Caco-2 (cell line): ENCODE results near the gene THAP4. TPM values are rescaled to one million over a fixed set of nuclear protein-coding genes. Genes with fewer than 3 reads are reported as not detected.

Experiments
- BruUV-seq: library from RNA; stranded (reverse); fragments of 400-500 nt; replicated peaks from 2 replicates; lab custom pipeline; 2021; lab: Mats Ljungman, UMichigan
- CTCF ChIA-PET: fragments of 300-600 bp; sonication (Branson Sonifier 250); formaldehyde crosslinking; loops from one replicate; lab custom pipeline; 2022; ENCODE audit warnings: antibody characterized with exemption; lab: Charles Lee
- POLR2A ChIA-PET: fragments of 300-600 bp; sonication (Branson Sonifier 250); formaldehyde crosslinking; loops from one replicate; lab custom pipeline; 2022; ENCODE audit warnings: antibody characterized with exemption; lab: Charles Lee
- DNase-seq, 2 experiments: peaks; one replicate each; pipeline versions ENCODE4 v3.0.0 to v3.0.0-alpha.2; 2020 to 2022
- H3K27me3 ChIP-seq: replicated peaks from 2 replicates; pipeline ENCODE4 v1.6.0; 2011; ENCODE audit warnings: low read length; ENCODE audit not compliant: control insufficient read depth, insufficient read depth
- H3K36me3 ChIP-seq: 2 replicates; pipeline ENCODE4 v1.5.1; 2011; ENCODE audit warnings: low read length; ENCODE audit not compliant: control insufficient read depth, insufficient read depth
- H3K4me1 ChIP-seq: fragments of 250-450 bp; sonication (Bioruptor Pico); 2 replicates; pipeline ENCODE4 v1.5.1; 2020; ENCODE audit warnings: mild to moderate bottlenecking
- H3K4me3 ChIP-seq: 2 replicates; pipeline ENCODE4 v1.5.1; 2011; ENCODE audit warnings: low read depth, mild to moderate bottlenecking, control low read depth, low read length
- H3K9me3 ChIP-seq: fragments of 250-450 bp; sonication (Bioruptor Pico); 2 replicates; pipeline ENCODE4 v1.5.1; 2020; ENCODE audit warnings: mild to moderate bottlenecking, moderate library complexity
- H3K27ac Mint-ChIP-seq: one replicate; pipeline ENCODE4 v1.8.0; 2022; ENCODE audit warnings: mixed read lengths; ENCODE audit not compliant: unreplicated experiment
- H3K27me3 Mint-ChIP-seq: one replicate; pipeline ENCODE4 v1.8.0; 2022; ENCODE audit warnings: mixed read lengths; ENCODE audit not compliant: insufficient read depth, unreplicated experiment
- H3K36me3 Mint-ChIP-seq: one replicate; pipeline ENCODE4 v1.8.0; 2022; ENCODE audit warnings: mild to moderate bottlenecking, mixed read lengths; ENCODE audit not compliant: insufficient read depth, unreplicated experiment
- H3K4me1 Mint-ChIP-seq: one replicate; pipeline ENCODE4 v1.8.0; 2022; ENCODE audit warnings: low read depth, mixed read lengths; ENCODE audit not compliant: unreplicated experiment
- H3K4me3 Mint-ChIP-seq: one replicate; pipeline ENCODE4 v1.8.0; 2022; ENCODE audit warnings: mild to moderate bottlenecking, moderate library complexity, mixed read lengths; ENCODE audit not compliant: unreplicated experiment
- H3K9me3 Mint-ChIP-seq: one replicate; pipeline ENCODE4 v1.8.0; 2022; ENCODE audit warnings: mixed read lengths; ENCODE audit not compliant: unreplicated experiment
- intact Hi-C: fragments of 100-400 bp; cut with micrococcal nuclease; formaldehyde crosslinking; loops from one replicate; pipeline ENCODE4 v1.10.0; 2022; ENCODE audit not compliant: unreplicated experiment
- total RNA-seq: library from RNA; stranded (reverse); gene quantifications from 2 replicates; pipeline ENCODE4 v1.2.3, GENCODE V29; 2022
- TF ChIP-seq, protein P1 (sequence below), 2 experiments: fragments of 200-600 bp in 1 of 2; IDR thresholded peaks; 1 replicate in 1 of 2; 2 replicates in 1 of 2; pipeline versions ENCODE4 v1.5.1 to v1.8.0; 2011 to 2022; ENCODE audit warnings: antibody characterized with exemption in 1 of 2, control low read depth in 1 of 2, inconsistent platforms in 1 of 2, low read depth in 1 of 2, low read length in 1 of 2, mild to moderate bottlenecking in 1 of 2, moderate library complexity in 1 of 2; ENCODE audit not compliant: insufficient read depth in 1 of 2, severe bottlenecking in 1 of 2, unreplicated experiment in 1 of 2

Gene THAP4
- total RNA-seq, 1 experiment from 2014 or later = 37.2 TPM

DNA sequence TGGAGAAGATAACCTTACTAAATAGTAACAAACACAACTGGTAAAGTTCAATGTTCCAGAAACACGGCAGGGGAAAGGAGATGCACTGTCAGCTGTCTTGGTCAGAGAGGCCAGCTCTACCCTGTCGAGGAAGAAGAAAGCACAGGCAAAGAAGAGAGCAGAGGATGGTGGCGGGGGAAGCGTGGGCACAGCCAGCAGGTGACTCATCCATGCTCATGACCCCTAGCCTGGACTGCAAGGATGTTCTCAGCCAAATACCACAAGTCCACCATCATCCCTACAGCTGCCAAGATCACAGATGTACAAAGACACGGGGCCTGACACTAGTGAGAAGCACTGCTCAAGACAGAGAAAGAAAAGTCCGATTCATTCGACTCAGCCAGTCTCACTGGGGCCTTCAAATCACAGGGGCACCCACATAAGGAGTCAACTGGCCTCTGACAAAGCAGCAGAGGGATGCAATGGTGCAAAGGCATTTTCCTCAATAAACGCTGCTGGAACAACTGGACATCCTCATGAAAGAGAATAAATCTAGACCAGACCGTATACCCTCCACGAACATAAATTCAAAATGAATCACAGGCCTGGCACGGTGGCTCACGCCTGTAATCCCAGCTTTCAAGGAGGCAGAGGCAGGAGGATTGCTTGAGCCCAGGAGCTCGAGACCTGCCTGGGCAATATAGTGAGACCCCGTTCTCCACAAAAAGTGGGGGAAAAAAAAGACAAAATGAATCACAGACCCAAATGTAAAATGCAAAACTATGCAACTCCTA, 44.1 kb upstream of the THAP4 start:
- Mint-ChIP-seq H3K9me3 (no peaks in the 10 kb centered on the region), H3K27me3 (no peaks in the 10 kb centered on the region), H3K36me3 (peaks cover 75% of the 10 kb centered on the region), H3K4me1 (no peaks in the 10 kb centered on the region), H3K27ac (no peak overlapping the region), H3K4me3 (no peak overlapping the region)
- TF ChIP-seq, protein P1, sequence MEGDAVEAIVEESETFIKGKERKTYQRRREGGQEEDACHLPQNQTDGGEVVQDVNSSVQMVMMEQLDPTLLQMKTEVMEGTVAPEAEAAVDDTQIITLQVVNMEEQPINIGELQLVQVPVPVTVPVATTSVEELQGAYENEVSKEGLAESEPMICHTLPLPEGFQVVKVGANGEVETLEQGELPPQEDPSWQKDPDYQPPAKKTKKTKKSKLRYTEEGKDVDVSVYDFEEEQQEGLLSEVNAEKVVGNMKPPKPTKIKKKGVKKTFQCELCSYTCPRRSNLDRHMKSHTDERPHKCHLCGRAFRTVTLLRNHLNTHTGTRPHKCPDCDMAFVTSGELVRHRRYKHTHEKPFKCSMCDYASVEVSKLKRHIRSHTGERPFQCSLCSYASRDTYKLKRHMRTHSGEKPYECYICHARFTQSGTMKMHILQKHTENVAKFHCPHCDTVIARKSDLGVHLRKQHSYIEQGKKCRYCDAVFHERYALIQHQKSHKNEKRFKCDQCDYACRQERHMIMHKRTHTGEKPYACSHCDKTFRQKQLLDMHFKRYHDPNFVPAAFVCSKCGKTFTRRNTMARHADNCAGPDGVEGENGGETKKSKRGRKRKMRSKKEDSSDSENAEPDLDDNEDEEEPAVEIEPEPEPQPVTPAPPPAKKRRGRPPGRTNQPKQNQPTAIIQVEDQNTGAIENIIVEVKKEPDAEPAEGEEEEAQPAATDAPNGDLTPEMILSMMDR (IDR thresholded peaks at IDR 0.05; ENCODE audit: insufficient read depth in 1 of 2, low read depth in 1 of 2, low read length in 1 of 2, severe bottlenecking in 1 of 2, unreplicated experiment in 1 of 2) = no peak
- intact Hi-C loops = no loop called here
- Histone ChIP-seq H3K36me3 (no peaks in the 10 kb centered on the region), H3K9me3 (no peaks in the 10 kb centered on the region), H3K4me3 (no peak overlapping the region), H3K27me3 (no peaks in the 10 kb centered on the region), H3K4me1 (no peaks in the 10 kb centered on the region)
- ChIA-PET POLR2A (no interaction called here), CTCF (no interaction called here)
- no peak for DNase-seq
- BruUV-seq = no TSS peak

DNA sequence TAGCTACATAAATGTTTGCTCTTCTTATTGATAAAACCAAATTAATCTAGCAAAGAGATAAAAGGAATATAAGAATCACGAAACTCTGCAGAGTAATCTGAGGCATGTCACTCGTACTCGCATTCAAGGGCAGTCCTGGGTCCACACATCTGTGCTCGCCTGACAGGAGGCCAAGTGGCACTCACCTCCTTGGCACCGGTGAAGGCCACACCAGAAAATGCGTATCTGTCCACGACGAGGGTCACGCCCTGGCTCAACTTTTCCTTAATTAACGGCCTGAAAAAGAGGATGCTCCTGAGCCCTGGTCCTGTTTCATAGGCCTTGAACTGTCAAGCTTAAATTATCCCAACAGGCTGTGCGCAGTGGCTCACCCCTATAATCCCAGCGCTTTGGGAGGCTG, 43.1 kb upstream of the THAP4 start:
- DNase-seq = no peak
- no peaks in the 10 kb centered on the region for H3K27me3 ChIP-seq
- H3K27ac Mint-ChIP-seq = no peak overlapping the region
- no peaks in the 10 kb centered on the region for H3K27me3 Mint-ChIP-seq
- intact Hi-C loops = no loop called here
- peaks cover 83% of the 10 kb centered on the region for H3K36me3 Mint-ChIP-seq
- no peaks in the 10 kb centered on the region for H3K4me1 ChIP-seq
- H3K9me3 Mint-ChIP-seq = no peaks in the 10 kb centered on the region
- POLR2A ChIA-PET = no interaction called here
- H3K4me1 Mint-ChIP-seq = no peaks in the 10 kb centered on the region
- no peaks in the 10 kb centered on the region for H3K9me3 ChIP-seq
- no peak overlapping the region for H3K4me3 ChIP-seq
- no peaks in the 10 kb centered on the region for H3K36me3 ChIP-seq
- no peak overlapping the region for H3K4me3 Mint-ChIP-seq
- CTCF ChIA-PET = no interaction called here
- TF ChIP-seq, protein P1 (IDR thresholded peaks at IDR 0.05; ENCODE audit: insufficient read depth in 1 of 2, low read depth in 1 of 2, low read length in 1 of 2, severe bottlenecking in 1 of 2, unreplicated experiment in 1 of 2) = no peak
- BruUV-seq = no TSS peak

DNA sequence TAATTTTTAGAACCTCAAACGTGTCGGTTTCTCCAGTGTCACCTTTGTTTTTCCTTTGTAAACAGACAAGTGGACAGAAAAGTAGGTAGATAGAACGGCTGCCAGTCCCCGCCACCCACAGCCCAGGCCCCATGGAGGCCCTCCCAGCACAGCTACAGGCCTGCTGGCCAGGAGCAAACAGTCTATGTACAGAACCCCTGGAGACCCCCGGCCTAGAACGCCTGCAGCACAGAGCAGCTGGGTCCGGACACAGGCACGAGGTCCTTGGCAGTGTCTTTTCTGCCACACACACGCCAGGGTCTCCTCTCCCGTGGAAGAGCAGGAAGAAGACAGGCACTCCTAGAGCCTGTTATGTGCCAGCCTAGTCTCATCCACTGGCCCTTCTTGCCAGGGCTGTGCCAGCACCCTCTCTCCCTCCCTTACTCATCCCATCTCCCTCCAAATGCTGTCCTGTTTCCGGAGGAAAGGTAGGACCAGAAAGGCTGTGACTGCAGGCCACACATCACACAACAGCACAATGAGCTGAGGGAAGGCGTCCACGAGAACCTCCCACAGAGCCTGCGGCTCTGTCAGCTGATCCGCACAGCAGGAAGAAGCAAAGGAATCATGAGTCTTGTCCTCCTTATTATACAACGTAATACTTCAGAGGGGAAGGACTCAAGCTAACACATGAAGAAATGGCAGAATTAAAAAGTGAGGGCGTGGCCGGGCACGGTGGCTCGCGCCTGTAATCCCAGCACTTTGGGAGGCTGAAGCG, 42.0 kb upstream of the THAP4 start:
- POLR2A ChIA-PET = interaction anchor here (0.8 kb wide), 1 partner anchor 8 kb away, joined by 3 read pairs; the partner anchor contains the start of gene DTYMK
- CTCF ChIA-PET = no interaction called here
- Mint-ChIP-seq H3K27me3 (no peaks in the 10 kb centered on the region), H3K4me3 (no peak overlapping the region), H3K27ac (no peak overlapping the region), H3K36me3 (peaks cover 81% of the 10 kb centered on the region), H3K9me3 (no peaks in the 10 kb centered on the region), H3K4me1 (no peaks in the 10 kb centered on the region)
- no TSS peak for BruUV-seq
- TF ChIP-seq, protein P1 (IDR thresholded peaks at IDR 0.05; ENCODE audit: insufficient read depth in 1 of 2, low read depth in 1 of 2, low read length in 1 of 2, severe bottlenecking in 1 of 2, unreplicated experiment in 1 of 2) = no peak
- no peak overlapping the region for H3K4me3 ChIP-seq
- H3K36me3 ChIP-seq = no peaks in the 10 kb centered on the region
- DNase-seq = no peak
- intact Hi-C loops = no loop called here
- H3K4me1 ChIP-seq = no peaks in the 10 kb centered on the region
- no peaks in the 10 kb centered on the region for H3K9me3 ChIP-seq
- H3K27me3 ChIP-seq = no peaks in the 10 kb centered on the region
